HG02588 (cell line): ENCODE results near the gene RASGEF1B.

Source experiments
- ATAC-seq: cut with Tn5 transposase; IDR thresholded peaks from one replicate; pipeline ENCODE4 v1.9.1; 2021; ENCODE audit warnings: mild to moderate bottlenecking, moderate library complexity; ENCODE audit not compliant: unreplicated experiment

The RASGEF1B gene

DNA sequence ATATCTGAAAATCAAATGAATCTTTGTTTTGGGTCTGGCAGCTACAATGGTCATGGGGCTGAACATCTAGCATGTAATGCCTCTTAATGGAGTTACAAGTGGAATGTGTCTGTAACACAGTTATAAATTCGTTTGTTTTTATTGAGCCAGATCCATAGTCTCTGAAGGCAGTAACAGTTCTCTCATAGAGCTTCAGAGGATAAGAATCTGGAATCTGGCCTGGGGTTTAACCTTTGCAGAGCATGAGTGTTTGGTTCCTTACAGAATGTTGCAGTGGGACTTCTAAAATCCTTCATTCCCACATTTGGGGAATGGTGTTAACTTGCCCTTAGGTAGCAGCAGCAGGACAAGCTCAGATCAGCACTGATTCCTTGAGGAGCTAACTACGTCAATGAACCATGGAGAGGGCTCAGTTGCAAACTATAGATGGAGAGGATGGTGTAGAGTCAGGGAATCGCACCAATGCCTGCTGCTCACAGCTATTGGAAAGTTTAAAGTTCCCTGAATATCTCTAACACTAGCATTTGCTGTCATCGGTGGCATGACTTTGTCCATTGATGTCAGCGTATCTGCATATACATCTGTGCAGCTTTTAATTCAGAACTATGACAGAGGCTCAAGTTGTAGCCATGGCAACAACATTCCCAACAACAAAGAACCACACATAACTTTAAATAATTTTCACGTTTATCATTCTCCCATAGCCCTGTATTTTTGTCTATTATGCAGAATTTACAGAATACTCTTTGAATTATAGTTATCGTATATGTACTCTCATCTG lies 72.2 kb downstream of the RASGEF1B start:
- no peak for ATAC-seq

DNA sequence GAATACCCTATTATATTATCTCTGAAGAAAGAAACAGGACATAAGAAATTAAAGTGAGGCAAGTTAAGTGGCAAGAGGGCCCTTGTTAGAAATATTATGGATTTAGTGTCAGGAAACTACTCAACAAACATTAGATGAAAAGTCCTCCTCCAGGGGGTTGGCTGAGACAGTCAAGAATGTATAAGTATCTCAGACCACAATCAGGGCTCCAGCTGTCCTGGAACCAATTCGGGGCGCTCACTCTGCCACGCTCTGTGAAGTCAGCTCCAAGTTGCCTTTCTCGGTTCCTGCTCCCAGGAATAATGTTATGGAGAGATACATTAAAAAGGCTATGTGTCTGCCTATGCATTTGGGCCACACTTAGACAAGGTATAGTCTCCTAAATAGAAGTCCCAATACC lies 73.3 kb downstream of the RASGEF1B start:
- no peak for ATAC-seq

DNA sequence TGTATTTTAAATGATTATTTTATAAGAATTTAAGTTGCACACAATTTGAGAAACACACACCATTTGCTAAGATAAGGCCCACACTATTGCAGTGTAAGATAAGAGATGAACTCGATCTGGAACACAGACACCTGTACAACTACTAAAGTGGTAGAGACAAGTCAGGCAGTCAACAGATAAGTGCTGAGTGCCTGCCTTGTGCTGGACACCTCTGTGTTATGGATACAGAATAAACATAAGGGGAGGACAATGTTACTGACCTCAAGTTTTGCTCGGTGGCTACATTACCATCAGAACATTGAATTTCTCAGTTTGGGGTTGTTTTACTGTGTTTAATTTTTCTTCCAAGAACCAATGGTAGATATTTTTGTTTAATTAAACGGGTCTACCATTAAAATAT lies 74.1 kb downstream of the RASGEF1B start:
- no peak for ATAC-seq

DNA sequence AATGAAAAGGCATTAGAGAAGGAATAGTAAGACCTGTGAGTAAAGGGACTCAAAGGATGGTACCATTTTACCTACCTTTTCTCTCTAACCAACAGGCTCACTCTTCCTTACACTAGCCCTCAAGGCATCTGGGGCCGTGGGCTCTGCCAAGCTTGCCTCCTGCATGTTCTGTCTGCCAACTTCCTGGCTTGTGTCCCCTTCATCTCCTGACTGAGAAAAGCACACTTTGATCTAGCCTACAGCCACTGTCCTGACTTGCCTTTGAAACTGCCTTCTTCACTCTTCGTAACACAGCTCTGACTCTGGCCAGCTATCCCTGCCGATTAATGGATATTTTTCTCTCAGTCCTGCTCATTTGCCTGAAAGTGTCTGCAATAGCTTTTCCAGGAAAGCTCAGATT lies 76.5 kb downstream of the RASGEF1B start:
- no peak for ATAC-seq

DNA sequence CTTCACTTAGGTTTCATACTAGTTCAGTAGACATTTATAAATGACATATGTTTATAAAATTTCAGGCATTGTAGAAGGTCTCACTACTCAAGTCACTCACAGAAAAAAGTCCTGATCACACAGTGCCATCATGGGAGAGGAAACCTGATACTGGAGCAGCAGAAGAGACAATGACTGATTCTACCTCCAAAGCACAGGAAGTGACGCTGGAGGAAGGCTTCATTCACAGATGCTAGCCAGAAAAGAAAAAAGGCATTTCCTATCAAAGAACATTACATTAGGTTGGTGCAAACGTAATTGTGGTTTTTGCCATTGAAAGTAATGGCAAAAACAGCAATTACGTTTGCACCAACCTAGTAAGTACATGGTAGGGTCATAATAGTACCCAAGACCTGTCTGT lies 79.5 kb downstream of the RASGEF1B start:
- no peak for ATAC-seq

DNA sequence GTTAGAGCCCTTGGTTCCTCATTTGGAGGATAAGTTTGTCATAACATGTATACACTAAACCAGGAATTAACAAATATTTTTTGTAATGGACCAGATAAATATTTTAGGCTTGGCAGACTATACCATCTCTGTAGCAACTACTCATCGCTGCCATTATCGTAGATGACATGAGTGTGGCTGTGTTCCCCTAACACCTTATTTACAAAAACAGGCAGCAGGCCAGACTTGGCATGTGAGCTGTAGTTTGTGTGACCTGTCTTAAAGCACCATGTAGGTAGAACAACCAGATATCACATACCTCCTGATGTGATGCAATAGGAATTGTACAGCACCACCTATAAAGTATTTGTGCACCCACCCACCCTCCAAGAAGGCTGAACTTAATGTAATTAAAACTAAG lies 82.0 kb downstream of the RASGEF1B start:
- no peak for ATAC-seq

DNA sequence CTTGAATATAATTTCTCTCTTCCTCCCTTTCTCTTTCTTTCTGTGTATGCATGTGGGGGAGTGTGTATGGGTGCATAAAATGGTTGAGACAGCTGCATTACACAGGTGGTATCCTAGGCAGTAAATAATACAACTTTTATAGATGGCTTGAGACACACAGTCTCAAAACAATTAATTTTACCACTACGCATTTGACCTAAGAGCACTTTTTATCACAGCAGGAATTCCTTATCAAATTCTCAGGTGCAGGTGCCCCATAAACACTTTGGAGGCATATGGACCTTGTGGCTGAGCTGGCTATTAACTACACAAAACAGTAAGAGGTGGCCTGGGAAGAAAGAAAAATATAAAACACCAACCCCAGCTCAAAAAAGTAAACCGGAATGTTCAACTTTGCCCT lies 91.3 kb downstream of the RASGEF1B start:
- no peak for ATAC-seq

DNA sequence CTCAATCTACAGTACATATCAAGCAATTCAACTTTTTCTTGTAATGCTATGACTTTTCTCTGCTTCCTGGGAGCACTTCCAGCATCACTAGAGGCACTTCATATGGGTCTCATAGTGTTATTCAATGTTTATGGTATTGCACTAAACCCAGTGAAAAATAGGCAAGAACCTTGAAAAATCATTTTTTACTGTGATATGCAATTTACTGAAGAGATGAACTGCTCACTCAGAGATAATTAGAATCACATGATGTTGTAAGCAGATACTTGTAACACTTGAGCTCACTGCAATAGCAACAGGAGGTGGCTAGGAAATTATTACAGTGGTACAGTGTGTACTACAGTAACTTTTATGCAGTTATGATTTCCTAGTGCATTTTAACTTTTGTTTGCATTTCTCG lies 93.3 kb downstream of the RASGEF1B start:
- ATAC-seq: no peak

DNA sequence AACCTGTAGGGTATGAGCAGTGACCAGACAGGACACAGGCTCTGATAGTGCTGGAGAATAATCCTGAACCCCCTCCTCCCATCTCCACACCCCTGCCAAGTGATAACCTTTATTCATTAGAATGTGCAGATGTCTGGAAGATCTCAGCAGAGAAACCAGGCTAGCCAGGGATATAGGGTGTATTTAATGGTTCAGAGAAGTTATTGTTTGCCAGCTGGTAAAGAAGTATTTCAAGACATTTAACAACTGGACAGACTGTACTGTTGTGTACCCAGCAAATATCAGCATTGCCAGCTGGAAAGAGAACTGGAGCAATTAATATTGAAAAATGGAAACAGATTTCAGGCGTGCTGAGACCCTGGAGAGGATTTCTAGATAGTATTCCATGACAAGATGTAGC lies 94.5 kb downstream of the RASGEF1B start:
- no peak for ATAC-seq

DNA sequence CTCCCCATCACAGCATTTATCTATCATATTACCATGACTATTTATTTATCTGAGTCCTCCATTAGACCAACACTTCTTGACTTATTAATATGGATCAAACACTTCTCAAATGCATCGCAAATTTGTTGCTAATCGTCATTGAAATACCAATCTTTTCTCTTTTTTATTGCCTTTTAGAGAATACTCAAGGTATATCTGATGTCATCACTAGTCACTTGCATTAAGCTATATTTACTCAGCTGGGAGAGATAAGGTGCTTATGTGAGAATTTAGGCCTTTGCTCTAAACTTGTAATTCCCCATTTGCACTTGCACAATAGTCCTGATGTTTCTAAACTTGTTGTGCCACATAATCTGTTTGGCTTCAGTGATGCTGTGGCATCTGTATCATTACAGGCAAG lies 95.0 kb downstream of the RASGEF1B start:
- ATAC-seq: no peak
